ENCODE data around the gene CASP8. TPM values are rescaled to one million over a fixed set of nuclear protein-coding genes. Genes with fewer than 3 reads are reported as not detected.
A peak's percentile ranks its signal among the peaks of the same experiment; 100 is the strongest.

CASP8 gene
- total RNA-seq, 1 experiment from 2014 or later: 33.4 TPM

GRCh38 chr2:201254081-201254730, 6.1 kb upstream of the CASP8 start:
- peaks cover 11% of the 10 kb centered on the region for H3K9me3 Mint-ChIP-seq (ENCODE audit: unreplicated experiment)
- H3K4me1 ChIP-seq: 0 out of 2 replicates have a peak, but pooled peaks cover 3% of the 10 kb centered on the region
- ChIA-PET POLR2A (interaction anchor here (0.7 kb wide), 1 partner anchor 310 kb away, joined by 4 read pairs; no protein-coding TSS in a partner anchor), CTCF (no interaction called here)
- no peaks in the 10 kb centered on the region for H3K9me3 ChIP-seq
- H3K4me1 Mint-ChIP-seq (ENCODE audit: low read depth, unreplicated experiment): no peaks in the 10 kb centered on the region
- H3K4me3 ChIP-seq (ENCODE audit: low read depth, low read length): no peak overlapping the region
- no peak overlapping the region for H3K4me3 Mint-ChIP-seq (ENCODE audit: unreplicated experiment)
- TF ChIP-seq CTCF (IDR thresholded peaks at IDR 0.05; ENCODE audit: insufficient read depth in 1 of 2, low read depth in 1 of 2, low read length in 1 of 2, severe bottlenecking in 1 of 2, unreplicated experiment in 1 of 2): no peak
- no peak for DNase-seq
- intact Hi-C loops (cut with micrococcal nuclease; ENCODE audit: unreplicated experiment): no loop called here
- H3K36me3 ChIP-seq (ENCODE audit: control insufficient read depth, insufficient read depth, low read length): no peaks in the 10 kb centered on the region
- H3K27me3 Mint-ChIP-seq (ENCODE audit: insufficient read depth, unreplicated experiment): no peaks in the 10 kb centered on the region
- H3K27ac Mint-ChIP-seq (ENCODE audit: unreplicated experiment): no peak overlapping the region
- H3K36me3 Mint-ChIP-seq (ENCODE audit: insufficient read depth, unreplicated experiment): peaks cover 9% of the 10 kb centered on the region
- no TSS peak for BruUV-seq (replicated peaks)
- H3K27me3 ChIP-seq (replicated peaks; ENCODE audit: control insufficient read depth, insufficient read depth, low read length): no peaks in the 10 kb centered on the region

- CTCF ChIA-PET: no interaction called here
- no peak for TF ChIP-seq CTCF (IDR thresholded peaks at IDR 0.05; ENCODE audit: insufficient read depth in 1 of 2, low read depth in 1 of 2, low read length in 1 of 2, severe bottlenecking in 1 of 2, unreplicated experiment in 1 of 2)
Observed at GRCh38 chr2:201255408-201256033, 4.8 kb upstream of the CASP8 start.

GRCh38 chr2:201256082-201256481, 4.3 kb upstream of the CASP8 start:
- no TSS peak for BruUV-seq (replicated peaks)
- Histone ChIP-seq H3K27me3 (replicated peaks; ENCODE audit: control insufficient read depth, insufficient read depth, low read length) (no peaks in the 10 kb centered on the region), H3K4me1 (peaks cover 8% of the 10 kb centered on the region), H3K36me3 (ENCODE audit: control insufficient read depth, insufficient read depth, low read length) (no peaks in the 10 kb centered on the region), H3K4me3 (ENCODE audit: low read depth, low read length) (no peak overlapping the region), H3K9me3 (no peaks in the 10 kb centered on the region)
- no peak for DNase-seq
- peaks cover 8% of the 10 kb centered on the region for H3K4me1 Mint-ChIP-seq (ENCODE audit: low read depth, unreplicated experiment)
- peak overlapping the region; percentile 93 for H3K27ac Mint-ChIP-seq (ENCODE audit: unreplicated experiment)
- no peak overlapping the region for H3K4me3 Mint-ChIP-seq (ENCODE audit: unreplicated experiment)
- H3K9me3 Mint-ChIP-seq (ENCODE audit: unreplicated experiment): no peaks in the 10 kb centered on the region
- H3K27me3 Mint-ChIP-seq (ENCODE audit: insufficient read depth, unreplicated experiment): no peaks in the 10 kb centered on the region
- POLR2A ChIA-PET: no interaction called here
- TF ChIP-seq CTCF (IDR thresholded peaks at IDR 0.05; ENCODE audit: insufficient read depth in 1 of 2, low read depth in 1 of 2, low read length in 1 of 2, severe bottlenecking in 1 of 2, unreplicated experiment in 1 of 2): no peak
- CTCF ChIA-PET: no interaction called here
- peaks cover 9% of the 10 kb centered on the region for H3K36me3 Mint-ChIP-seq (ENCODE audit: insufficient read depth, unreplicated experiment)
- intact Hi-C loops (cut with micrococcal nuclease; ENCODE audit: unreplicated experiment): loop anchor here (5.0 kb wide), 1 partner anchor 106 kb away; no protein-coding TSS in a partner anchor

More at GRCh38 chr2:201255408-201256033, 4.8 kb upstream of the CASP8 start:
- BruUV-seq (replicated peaks): no TSS peak
- no peak overlapping the region for H3K4me3 Mint-ChIP-seq (ENCODE audit: unreplicated experiment)
- Histone ChIP-seq H3K4me1 (peaks cover 8% of the 10 kb centered on the region), H3K9me3 (no peaks in the 10 kb centered on the region), H3K4me3 (ENCODE audit: low read depth, low read length) (no peak overlapping the region), H3K27me3 (replicated peaks; ENCODE audit: control insufficient read depth, insufficient read depth, low read length) (no peaks in the 10 kb centered on the region), H3K36me3 (ENCODE audit: control insufficient read depth, insufficient read depth, low read length) (no peaks in the 10 kb centered on the region)
- DNase-seq: no peak
- H3K4me1 Mint-ChIP-seq (ENCODE audit: low read depth, unreplicated experiment): peaks cover 4% of the 10 kb centered on the region
- intact Hi-C loops (cut with micrococcal nuclease; ENCODE audit: unreplicated experiment): loop anchor here (5.0 kb wide), 1 partner anchor 107 kb away; no protein-coding TSS in a partner anchor
- H3K27me3 Mint-ChIP-seq (ENCODE audit: insufficient read depth, unreplicated experiment): no peaks in the 10 kb centered on the region
- H3K36me3 Mint-ChIP-seq (ENCODE audit: insufficient read depth, unreplicated experiment): peaks cover 9% of the 10 kb centered on the region
- peaks cover 4% of the 10 kb centered on the region for H3K9me3 Mint-ChIP-seq (ENCODE audit: unreplicated experiment)
- H3K27ac Mint-ChIP-seq (ENCODE audit: unreplicated experiment): no peak overlapping the region
- POLR2A ChIA-PET: no interaction called here

All from Caco-2 (cell line).